Stimulated activated naive CD4-positive, alpha-beta T cell treated with Interleukin-2 at 50 U/mL for 16 hours (primary cell): ENCODE measurements around the gene PRKCD.

ENCODE experiments used
- DNase-seq: peaks from one replicate; lab custom pipeline; 2025; lab: John Stamatoyannopoulos, UW

The PRKCD gene

DNA sequence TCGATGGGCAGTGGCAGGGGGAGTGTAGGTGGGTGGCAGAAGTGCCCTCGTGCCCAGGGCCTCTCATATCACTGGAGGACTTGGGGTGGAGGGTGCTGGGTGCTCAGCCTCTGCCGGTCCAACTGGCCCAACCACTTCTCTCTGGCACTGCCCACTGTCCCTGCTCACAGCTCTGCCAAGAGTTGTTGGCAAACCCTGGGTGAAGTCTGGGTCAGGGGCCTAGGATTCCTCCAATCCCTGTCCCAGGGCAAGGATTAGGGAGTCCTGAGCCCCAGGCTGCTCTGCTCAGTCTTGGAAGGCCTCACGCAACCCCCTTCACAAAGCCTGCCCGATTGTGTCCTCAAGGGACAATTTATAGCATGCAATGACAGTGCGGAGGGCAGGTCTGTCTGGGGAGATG lies 5.2 kb upstream of the PRKCD start:
- DNase-seq = no peak

DNA sequence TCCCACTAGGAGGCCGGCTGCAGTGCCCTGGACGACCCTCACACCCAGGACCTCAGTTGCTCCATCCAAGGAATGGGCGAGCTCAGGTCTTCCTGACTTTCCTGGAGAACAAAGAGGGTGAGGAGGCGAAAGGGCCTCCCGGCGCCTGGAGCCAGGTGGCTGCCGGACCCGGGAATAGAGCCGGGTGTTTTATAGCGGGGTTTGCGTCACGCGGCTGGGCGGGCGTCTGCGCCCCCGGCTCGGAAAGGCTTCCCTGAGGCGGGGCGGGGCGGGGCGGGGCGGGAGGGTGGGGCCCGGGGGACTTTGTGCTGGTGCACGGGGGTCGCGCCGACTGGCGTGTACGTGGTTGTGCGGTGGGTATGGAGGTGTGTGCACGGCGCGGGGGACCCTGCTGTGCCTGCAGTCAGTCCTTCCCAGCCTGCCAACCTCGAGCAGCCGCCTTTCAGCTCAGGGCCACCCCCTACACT lies 4.6 kb upstream of the PRKCD start:
- no peak for DNase-seq

- no peak for DNase-seq
Measured at GRCh38 chr3:53157974-53158580, 2.9 kb upstream of the PRKCD start.

DNA sequence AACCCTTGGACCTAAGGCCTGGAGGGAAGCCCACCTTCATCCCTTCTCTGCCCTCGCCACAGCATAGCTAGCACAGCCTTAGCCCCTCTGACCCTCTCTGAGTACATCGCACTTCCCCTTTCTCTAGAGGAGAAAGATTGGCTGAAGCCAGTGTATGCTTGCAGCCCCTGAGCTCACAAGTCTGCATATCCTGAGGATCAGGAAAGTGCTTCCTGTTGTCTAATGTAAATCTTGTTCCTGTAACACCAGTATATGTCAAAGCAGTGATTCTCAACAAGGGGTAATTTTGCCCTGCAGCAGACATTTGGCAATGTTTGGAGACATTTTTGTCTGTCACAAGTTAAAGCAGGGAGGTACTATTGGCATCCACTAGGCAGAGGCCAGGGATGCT lies 2.2 kb upstream of the PRKCD start:
- DNase-seq = no peak

GRCh38 chr3:53159156-53160060 lies 1.6 kb upstream of the PRKCD start:
- no peak for DNase-seq

- DNase-seq = no peak
Measured at GRCh38 chr3:53160061-53160659, 849 bp upstream of the PRKCD start.

DNA sequence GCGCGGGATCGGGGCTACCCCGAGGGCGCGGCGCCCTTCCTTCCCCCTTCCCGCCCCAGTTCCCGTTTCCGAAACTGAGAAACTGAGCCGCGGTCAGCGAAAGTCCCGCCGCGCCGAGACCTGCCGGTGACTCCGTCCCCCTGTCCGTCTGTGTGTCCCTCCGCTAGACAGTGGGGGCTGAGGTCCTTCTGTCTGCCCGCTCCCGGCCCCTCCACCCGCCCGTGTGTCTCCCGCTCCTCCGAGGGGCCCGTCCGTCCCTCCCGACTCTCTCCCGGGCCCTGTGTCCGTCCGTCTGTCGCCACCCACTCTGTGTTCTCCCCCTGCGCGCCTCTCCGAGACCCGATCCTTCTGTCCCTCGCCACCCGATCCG lies 426 bp downstream of the PRKCD start:
- DNase-seq = no peak

GRCh38 chr3:53161820-53162671 lies 1.0 kb downstream of the PRKCD start:
- DNase-seq = peak; percentile 45

DNA sequence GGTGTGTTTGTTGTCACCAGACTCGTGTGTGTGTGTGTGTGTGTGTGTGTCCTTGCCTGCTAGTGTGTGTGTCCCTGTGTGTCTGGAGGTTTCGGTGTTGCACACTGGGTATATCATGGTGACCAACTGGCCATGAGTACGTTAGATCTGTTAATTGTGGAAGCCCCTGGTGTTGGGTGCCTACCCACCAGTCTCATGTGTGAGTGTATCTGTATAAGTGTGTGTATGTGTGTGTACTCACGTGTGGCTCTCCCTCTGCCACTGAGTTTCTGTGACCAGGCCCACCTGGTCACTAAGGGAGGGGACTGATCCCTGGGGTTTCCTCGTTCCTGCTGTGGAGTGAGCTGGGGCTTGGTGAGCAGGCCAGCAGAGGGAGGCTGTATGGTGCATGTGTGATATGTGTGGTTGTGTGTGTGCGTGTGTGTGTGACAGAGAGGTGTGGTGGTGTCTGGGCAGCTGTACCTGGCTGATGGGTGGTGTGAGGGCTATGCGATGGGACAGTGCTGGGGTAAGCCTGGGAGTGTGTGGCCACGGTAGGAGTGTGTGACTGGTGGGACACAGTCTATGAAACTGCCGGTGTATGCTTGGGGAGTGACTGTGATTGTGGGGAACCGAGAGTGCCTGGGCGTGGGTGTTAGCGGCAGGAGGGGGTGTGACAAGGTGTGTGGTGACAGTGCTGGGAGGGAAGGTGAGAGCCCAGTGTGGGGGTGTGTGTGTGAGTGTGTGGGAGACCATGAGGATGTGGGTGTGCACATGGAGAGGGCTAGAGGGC lies 1.8 kb downstream of the PRKCD start:
- peak; percentile 50 for DNase-seq

GRCh38 chr3:53163444-53164387 lies 2.7 kb downstream of the PRKCD start:
- no peak for DNase-seq

DNA sequence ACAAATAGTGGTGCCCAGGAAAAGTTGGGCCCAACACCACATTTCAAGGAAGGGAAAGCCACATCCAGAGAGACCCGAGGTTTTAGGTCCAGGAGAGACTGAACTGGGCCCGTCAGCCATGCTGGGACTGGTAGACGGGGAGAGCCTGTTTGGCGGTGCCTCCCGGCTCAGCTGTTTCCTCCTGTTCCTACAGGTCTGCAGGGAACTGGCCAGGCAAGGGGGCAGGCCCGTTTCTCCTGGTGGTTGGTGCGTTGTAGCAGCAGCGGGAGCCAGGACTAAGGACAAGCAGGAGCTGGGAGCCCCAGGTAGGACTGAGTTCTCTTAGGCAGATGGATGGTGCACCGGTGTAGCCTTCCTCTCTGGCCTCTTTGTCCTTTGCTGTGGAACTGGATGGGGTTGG lies 3.9 kb downstream of the PRKCD start:
- DNase-seq = no peak

DNA sequence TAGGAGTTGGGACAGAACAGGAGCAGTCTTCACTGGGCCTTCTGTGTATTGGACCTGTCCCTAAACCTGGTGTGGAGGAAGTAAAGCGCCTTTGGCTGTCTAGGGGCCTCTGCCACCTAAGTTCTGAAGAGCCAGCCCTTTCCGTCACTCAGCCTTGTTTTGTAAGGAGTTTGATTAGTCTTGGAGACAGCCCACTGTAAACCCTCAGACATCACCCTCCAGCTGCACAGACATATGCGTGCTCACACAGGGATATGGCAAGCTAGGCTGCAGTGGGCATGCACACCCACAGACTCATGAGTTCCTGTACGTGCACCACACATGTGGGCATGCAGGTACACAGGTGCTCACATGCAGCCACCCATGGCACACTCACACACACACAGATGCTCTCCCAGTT lies 5.2 kb downstream of the PRKCD start:
- DNase-seq = no peak

DNA sequence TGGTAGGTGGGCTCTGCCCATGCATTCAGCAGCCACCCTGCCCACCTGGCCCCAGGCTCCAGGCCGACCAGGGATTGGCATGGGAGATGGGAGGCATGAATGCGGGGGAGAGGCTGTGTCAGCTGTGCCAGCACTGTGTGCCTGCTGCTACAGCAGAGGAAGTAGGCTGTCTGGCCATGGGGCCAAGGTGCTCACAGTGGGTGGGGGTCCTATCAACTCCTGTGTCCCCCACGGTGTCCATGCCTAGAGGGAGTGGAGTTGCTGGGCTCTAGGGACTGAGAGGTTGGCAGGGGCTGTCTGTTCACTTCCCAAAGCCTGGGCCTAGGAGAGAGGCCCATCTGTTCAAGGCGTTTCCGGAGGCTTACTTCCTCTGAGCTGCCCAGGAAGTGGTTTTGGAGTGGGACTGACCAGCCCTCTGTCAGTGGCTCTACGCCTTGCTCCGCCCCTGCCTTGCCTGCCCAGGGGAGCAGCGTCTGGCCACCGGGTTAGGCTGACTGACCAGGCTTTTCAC lies 5.8 kb downstream of the PRKCD start:
- DNase-seq = no peak

DNA sequence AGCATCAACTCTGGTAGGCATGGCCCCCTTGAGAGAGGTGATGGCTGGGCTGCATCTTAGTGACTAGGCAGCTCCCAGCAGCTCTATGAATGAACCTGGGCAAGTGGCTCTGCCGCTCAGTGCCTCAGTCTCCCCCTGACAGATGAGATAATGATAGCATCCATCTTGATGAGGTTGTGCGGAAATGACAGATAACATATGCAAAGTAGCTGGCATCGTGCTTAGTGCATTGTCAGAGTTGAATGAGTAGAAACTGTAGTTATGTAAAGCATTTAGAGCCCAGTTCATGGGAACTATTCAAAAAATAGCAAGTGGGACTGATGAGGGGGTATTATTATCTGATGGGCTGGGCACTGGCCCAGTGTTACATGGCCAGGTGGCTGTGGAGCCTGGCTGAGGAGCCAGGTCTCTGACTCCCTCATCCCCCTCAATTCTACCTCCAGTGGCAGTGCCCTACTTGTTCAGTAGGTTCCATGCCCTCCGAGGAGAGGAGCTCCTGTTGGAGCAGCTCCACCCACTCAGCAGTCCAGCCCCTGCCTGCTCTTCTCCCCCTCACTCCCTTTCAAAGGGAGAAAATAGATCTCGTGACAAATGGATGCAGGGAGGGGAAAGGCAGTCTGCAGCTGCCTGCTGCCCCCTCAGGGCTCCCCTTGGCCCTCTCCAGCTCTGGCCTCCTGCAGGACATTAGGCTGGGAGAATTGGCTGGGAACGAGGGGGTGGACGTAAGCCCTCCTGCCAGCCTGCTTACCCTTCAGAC lies 6.6 kb downstream of the PRKCD start:
- DNase-seq = no peak

DNA sequence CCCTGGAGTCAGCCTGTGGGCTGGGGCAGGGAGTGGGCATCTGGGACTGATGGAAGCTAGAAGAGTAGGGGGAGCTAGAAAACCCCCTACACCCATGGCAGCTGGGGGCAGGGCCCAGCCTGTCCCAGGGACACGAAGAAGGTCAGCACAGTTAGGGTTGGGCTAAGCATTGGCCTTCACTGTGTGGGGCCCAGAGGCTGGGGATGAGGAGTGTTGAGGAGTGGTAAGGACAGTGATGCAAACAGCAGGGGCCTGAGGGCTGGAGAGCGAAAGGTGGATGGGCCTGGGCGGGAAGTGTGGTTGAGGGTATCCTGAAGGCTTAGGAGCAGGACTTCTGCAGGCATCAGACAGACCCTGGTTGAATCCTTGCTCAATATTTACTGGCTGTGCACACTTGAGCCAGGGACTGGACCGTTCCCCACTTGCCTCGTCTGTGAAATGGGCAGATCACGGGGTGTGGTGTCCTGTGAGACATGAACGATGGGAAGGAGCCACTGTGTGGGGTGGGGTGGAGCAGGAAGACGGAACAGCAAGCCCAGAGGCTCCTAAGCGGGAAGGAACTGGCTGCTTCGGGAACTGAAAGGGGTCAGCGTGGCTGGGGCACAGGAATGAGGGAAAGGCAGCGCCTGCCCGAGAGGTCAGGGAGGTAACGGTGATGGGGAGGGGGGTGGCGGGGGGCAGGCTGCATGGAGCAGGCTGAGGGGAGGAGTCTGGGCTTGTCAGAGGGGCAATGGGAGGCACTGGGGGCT lies 7.3 kb downstream of the PRKCD start:
- DNase-seq = no peak

GRCh38 chr3:53169045-53169831 lies 8.2 kb downstream of the PRKCD start:
- no peak for DNase-seq

- no peak for DNase-seq
Measured at GRCh38 chr3:53169832-53170324, 8.9 kb downstream of the PRKCD start.
